ENCODE data around the gene IFNA14.
A peak's percentile ranks its signal among the peaks of the same experiment; 100 is the strongest.
"Not testable (repeated sequence)": the region's sequence is repeated elsewhere in the genome, so short reads cannot be mapped to it uniquely, and the experiment has no call there.

Gene IFNA14

GRCh38 chr9:21251638-21252037 is 11.8 kb upstream of the IFNA14 start:
- ChIA-PET CTCF (interaction anchor here (0.7 to 1.3 kb wide), 2 partner anchors 57 to 545 kb away, joined by 3 read pairs; no protein-coding TSS in a partner anchor), POLR2A (ENCODE audit: low non-redundant PET) (no interaction called here)
- H3K27ac ChIP-seq: no peak overlapping the region
- TF ChIP-seq CTCF (conservative IDR thresholded peaks at IDR 0.05; ENCODE audit: low read depth): no peak
- DNase-seq (ENCODE audit: low spot score): no peak

GRCh38 chr9:21251190-21251589 is 11.4 kb upstream of the IFNA14 start:
- CTCF ChIA-PET: interaction anchor here (1.3 kb wide), 1 partner anchor 56 kb away, joined by 3 read pairs; no protein-coding TSS in a partner anchor
- no peak for DNase-seq (ENCODE audit: low spot score)
- TF ChIP-seq CTCF (conservative IDR thresholded peaks at IDR 0.05; ENCODE audit: low read depth): no peak
- POLR2A ChIA-PET (ENCODE audit: low non-redundant PET): no interaction called here
- H3K27ac ChIP-seq: no peak overlapping the region

- TF ChIP-seq CTCF (conservative IDR thresholded peaks at IDR 0.05; ENCODE audit: low read depth): no peak
- no peak for DNase-seq (ENCODE audit: low spot score)
- ChIA-PET POLR2A (ENCODE audit: low non-redundant PET) (no interaction called here), CTCF (no interaction called here)
- H3K27ac ChIP-seq: no peak overlapping the region
Measured at GRCh38 chr9:21244836-21245235, 5.0 kb upstream of the IFNA14 start.

GRCh38 chr9:21236360-21236714 is 3.5 kb downstream of the IFNA14 start:
- POLR2A ChIA-PET (ENCODE audit: low non-redundant PET); DNase-seq (ENCODE audit: low spot score); H3K27ac ChIP-seq: not testable (repeated sequence)
- CTCF ChIA-PET: interaction anchor here (0.6 to 1.9 kb wide), 5 partner anchors 16 to 1695 kb away, joined by 3 to 6 read pairs (median 3); no protein-coding TSS in a partner anchor

- CTCF ChIA-PET: interaction anchor here (0.6 to 1.9 kb wide), 6 partner anchors 17 to 1695 kb away, joined by 3 to 6 read pairs (median 4); no protein-coding TSS in a partner anchor
- POLR2A ChIA-PET (ENCODE audit: low non-redundant PET); H3K27ac ChIP-seq: not testable (repeated sequence)
- TF ChIP-seq CTCF (conservative IDR thresholded peaks at IDR 0.05; ENCODE audit: low read depth): peak; percentile 66
- DNase-seq (ENCODE audit: low spot score): peak; percentile 13
Measured at GRCh38 chr9:21235468-21236359, 4.1 kb downstream of the IFNA14 start.

GRCh38 chr9:21234153-21234687 is 5.6 kb downstream of the IFNA14 start:
- DNase-seq (ENCODE audit: low spot score): no peak
- ChIA-PET POLR2A (ENCODE audit: low non-redundant PET) (no interaction called here), CTCF (interaction anchor here (1.4 kb wide), 1 partner anchor 39 kb away, joined by 4 read pairs; no protein-coding TSS in a partner anchor)
- H3K27ac ChIP-seq: no peak overlapping the region
- no peak for TF ChIP-seq CTCF (conservative IDR thresholded peaks at IDR 0.05; ENCODE audit: low read depth)

- POLR2A ChIA-PET (ENCODE audit: low non-redundant PET): no interaction called here
- DNase-seq (ENCODE audit: low spot score): no peak
- TF ChIP-seq CTCF (conservative IDR thresholded peaks at IDR 0.05; ENCODE audit: low read depth): no peak
- H3K27ac ChIP-seq: no peak overlapping the region
- CTCF ChIA-PET: no interaction called here
Measured at GRCh38 chr9:21233258-21233657, 6.5 kb downstream of the IFNA14 start.

All from RWPE1 (cell line).